Measurements from ENCODE around the gene MAPK1. TPM values are rescaled to one million over a fixed set of nuclear protein-coding genes. Genes with fewer than 3 reads are reported as not detected.
A peak's percentile ranks its signal among the peaks of the same experiment; 100 is the strongest.

MAPK1 gene
- total and polyA plus RNA-seq, 4 donors: 16.3 to 154 (median 54.3) TPM

- no peak for TF ChIP-seq CTCF (IDR thresholded peaks at IDR 0.05; ENCODE audit: control extremely low read depth, extremely low read depth)
- DNase-seq: no peak
- Histone ChIP-seq H3K27me3 (ENCODE audit: control insufficient read depth in 3 of 3, insufficient read depth in 3 of 3, low read length in 2 of 3) (no peaks in the 10 kb centered on the region), H3K9ac (ENCODE audit: insufficient read depth in 1 of 2, low read length in 2 of 2) (no peak overlapping the region), H3K36me3 (ENCODE audit: control insufficient read depth in 4 of 4, insufficient read depth in 4 of 4, low read length in 4 of 4) (peaks cover 12 to 56% (median 28%) of the 10 kb centered on the region in 4 donors), H3K4me1 (ENCODE audit: control insufficient read depth in 5 of 5, insufficient read depth in 5 of 5, low read length in 5 of 5) (no peaks in the 10 kb centered on the region), H3K4me3 (no peak overlapping the region), H3K27ac (ENCODE audit: low read depth in 1 of 2, low read length in 1 of 2) (no peak overlapping the region), H3K9me3 (ENCODE audit: control insufficient read depth in 4 of 4, insufficient read depth in 3 of 4, low read length in 3 of 4) (no peaks in the 10 kb centered on the region)
- no peak for ATAC-seq (ENCODE audit: insufficient read depth, low FRiP score)
- 100% methylated on average over 1 of the region's 1 CpG for WGBS, 2 donors
These were observed 99.0 kb downstream of the MAPK1 start for GRCh38 chr22:21768435-21768834.

GRCh38 chr22:21766691-21767462 lies 100.6 kb downstream of the MAPK1 start:
- peaks cover 14 to 60% (median 33%) of the 10 kb centered on the region in 4 donors for H3K36me3 ChIP-seq (ENCODE audit: control insufficient read depth in 4 of 4, insufficient read depth in 4 of 4, low read length in 4 of 4)
- no peak for ATAC-seq (ENCODE audit: insufficient read depth, low FRiP score)
- 48 to 81% methylated on average over 15 of the region's 15 CpGs for WGBS, 2 donors
- no peak for DNase-seq
- H3K4me1 ChIP-seq (ENCODE audit: control insufficient read depth in 5 of 5, insufficient read depth in 5 of 5, low read length in 5 of 5): no peaks in the 10 kb centered on the region
- no peak for TF ChIP-seq CTCF (IDR thresholded peaks at IDR 0.05; ENCODE audit: control extremely low read depth, extremely low read depth)
- no peaks in the 10 kb centered on the region for H3K27me3 ChIP-seq (ENCODE audit: control insufficient read depth in 3 of 3, insufficient read depth in 3 of 3, low read length in 2 of 3)
- H3K9me3 ChIP-seq (ENCODE audit: control insufficient read depth in 4 of 4, insufficient read depth in 3 of 4, low read length in 3 of 4): no peaks in the 10 kb centered on the region
- peak overlapping the region in 1 of 2 donors; percentile 42 for H3K27ac ChIP-seq (ENCODE audit: low read depth in 1 of 2, low read length in 1 of 2)
- no peak overlapping the region for H3K9ac ChIP-seq (ENCODE audit: insufficient read depth in 1 of 2, low read length in 2 of 2)
- H3K4me3 ChIP-seq: no peak overlapping the region

GRCh38 chr22:21765909-21766529 lies 101.4 kb downstream of the MAPK1 start:
- TF ChIP-seq CTCF (IDR thresholded peaks at IDR 0.05; ENCODE audit: control extremely low read depth, extremely low read depth): no peak
- H3K4me1 ChIP-seq (ENCODE audit: control insufficient read depth in 5 of 5, insufficient read depth in 5 of 5, low read length in 5 of 5): no peaks in the 10 kb centered on the region
- peaks cover 14 to 58% (median 33%) of the 10 kb centered on the region in 4 donors for H3K36me3 ChIP-seq (ENCODE audit: control insufficient read depth in 4 of 4, insufficient read depth in 4 of 4, low read length in 4 of 4)
- no peak overlapping the region for H3K9ac ChIP-seq (ENCODE audit: insufficient read depth in 1 of 2, low read length in 2 of 2)
- no peaks in the 10 kb centered on the region for H3K9me3 ChIP-seq (ENCODE audit: control insufficient read depth in 4 of 4, insufficient read depth in 3 of 4, low read length in 3 of 4)
- H3K4me3 ChIP-seq: no peak overlapping the region
- WGBS, 2 donors: 95 to 96% methylated on average over 10 to 11 of the region's 11 CpGs
- no peaks in the 10 kb centered on the region for H3K27me3 ChIP-seq (ENCODE audit: control insufficient read depth in 3 of 3, insufficient read depth in 3 of 3, low read length in 2 of 3)
- peak overlapping the region in 1 of 2 donors; percentile 28 for H3K27ac ChIP-seq (ENCODE audit: low read depth in 1 of 2, low read length in 1 of 2)
- ATAC-seq (ENCODE audit: insufficient read depth, low FRiP score) (no peak), DNase-seq (no peak)

All from lung (tissue), 12 donors.